NT2/D1 (cell line): ENCODE measurements around the gene IMMP2L.

ENCODE experiments used
- SUZ12 ChIP-seq: IDR thresholded peaks from 2 replicates; pipeline ENCODE4 v1.6.1; 2011; ENCODE audit not compliant: insufficient read length, insufficient read depth; ENCODE audit errors: extremely low read depth
- YY1 ChIP-seq: IDR thresholded peaks from 2 replicates; pipeline ENCODE4 v1.6.1; 2011; ENCODE audit not compliant: insufficient read length, insufficient read depth
- ZNF274 ChIP-seq: IDR thresholded peaks from 2 replicates; pipeline ENCODE4 v1.6.1; 2011; ENCODE audit warnings: mild to moderate bottlenecking, low read depth, low read length

DNA sequence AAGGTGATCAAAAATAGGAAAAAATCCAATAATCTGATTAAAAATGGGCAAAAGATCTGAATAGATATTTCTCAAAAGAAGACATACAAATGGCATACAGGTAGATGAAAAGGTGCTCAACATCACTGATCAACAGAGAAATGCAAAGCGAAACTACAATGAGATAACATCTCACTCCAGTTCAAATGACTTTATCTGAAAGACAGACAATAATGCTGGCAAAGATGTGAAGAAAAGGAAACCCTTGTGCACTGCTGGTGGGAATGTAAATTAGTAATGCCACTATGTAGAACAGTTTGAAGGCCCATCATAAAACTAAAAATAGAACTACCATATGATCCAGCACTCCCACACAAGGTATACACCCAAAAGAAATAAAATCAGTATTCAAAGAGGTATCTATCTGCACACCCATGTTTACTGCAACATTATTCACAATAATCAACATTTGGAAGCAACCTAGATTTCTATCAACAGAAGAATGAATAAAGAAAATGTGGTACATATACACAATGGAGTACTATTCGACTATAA lies 386.3 kb downstream of the IMMP2L start:
- no peak for TF ChIP-seq ZNF274
- TF ChIP-seq YY1: no peak
- no peak for TF ChIP-seq SUZ12
